Jurkat, Clone E6-1 (cell line): ENCODE data around the gene TRIM58. TPM values are rescaled to one million over a fixed set of nuclear protein-coding genes. Genes with fewer than 3 reads are reported as not detected.
A peak's percentile ranks its signal among the peaks of the same experiment; 100 is the strongest.

Experiments used
- DNase-seq: peaks from one replicate; pipeline ENCODE4 v3.0.0-alpha.2; 2011; ENCODE audit warnings: low read depth, low spot score
- H3K4me3 ChIP-seq: 2 replicates; pipeline ENCODE4 v1.5.1; 2011; ENCODE audit warnings: mild to moderate bottlenecking, low read length, control low read depth, moderate library complexity
- polyA plus RNA-seq: library from polyadenylated mRNA; unstranded; fragments of >200 nt; gene quantifications from one replicate; pipeline ENCODE4 v1.2.1, GENCODE V29; 2012; ENCODE audit warnings: missing spikeins; ENCODE audit not compliant: insufficient read length, insufficient read depth

Gene TRIM58
- polyA plus RNA-seq, result not detected

- H3K4me3 ChIP-seq, result no peak within 1 kb of the TSS
- no peak for DNase-seq
Measured at GRCh38 chr1:247857069-247857984, at the start of gene TRIM58. TSS of gene TRIM58 (plus strand) at chr1:247857187. CDS start at chr1:247857247, 60 bp downstream.

- H3K4me3 ChIP-seq, result no peak overlapping the region
- no peak for DNase-seq
Measured at GRCh38 chr1:247812637-247813036, 44.4 kb upstream of the TRIM58 start.

- DNase-seq, result no peak
- no peak overlapping the region for H3K4me3 ChIP-seq
Measured at GRCh38 chr1:247822060-247822459, 34.9 kb upstream of the TRIM58 start.

- DNase-seq, result no peak
- no peak within 1 kb of the TSS for H3K4me3 ChIP-seq
Measured at GRCh38 chr1:247824023-247824422, 33.0 kb upstream of the TRIM58 start, which contains the start of gene OR14A16. TSS of gene OR14A16 (minus strand) at chr1:247824119. CDS start at chr1:247815729, 8,390 bp downstream.

GRCh38 chr1:247825362-247825761 is 31.6 kb upstream of the TRIM58 start:
- no peak for DNase-seq
- no peak overlapping the region for H3K4me3 ChIP-seq

GRCh38 chr1:247829656-247830055 is 27.3 kb upstream of the TRIM58 start:
- no peak for DNase-seq
- no peak overlapping the region for H3K4me3 ChIP-seq

GRCh38 chr1:247833601-247834000 is 23.4 kb upstream of the TRIM58 start:
- no peak for DNase-seq
- H3K4me3 ChIP-seq, result no peak overlapping the region

GRCh38 chr1:247840818-247841217 is 16.2 kb upstream of the TRIM58 start:
- peak; percentile 41 for DNase-seq
- no peak overlapping the region for H3K4me3 ChIP-seq

- H3K4me3 ChIP-seq, result no peak within 1 kb of the TSS
- DNase-seq, result no peak
Measured at GRCh38 chr1:247841796-247842195, 15.2 kb upstream of the TRIM58 start, which contains the start of gene OR11L1. TSS of gene OR11L1 (minus strand) at chr1:247841896. CDS start at chr1:247841896, 0 bp downstream.

- DNase-seq, result no peak
- H3K4me3 ChIP-seq, result no peak overlapping the region
Measured at GRCh38 chr1:247843411-247843810, 13.6 kb upstream of the TRIM58 start.

GRCh38 chr1:247845011-247845692 is 11.8 kb upstream of the TRIM58 start:
- no peak overlapping the region for H3K4me3 ChIP-seq
- DNase-seq, result no peak

- DNase-seq, result no peak
- H3K4me3 ChIP-seq, result no peak overlapping the region
Measured at GRCh38 chr1:247845693-247846017, 11.3 kb upstream of the TRIM58 start.

- no peak for DNase-seq
Measured at GRCh38 chr1:247848346-247848745, 8.6 kb upstream of the TRIM58 start.

GRCh38 chr1:247849616-247850015 is 7.4 kb upstream of the TRIM58 start:
- DNase-seq, result no peak

More at GRCh38 chr1:247848346-247848745, 8.6 kb upstream of the TRIM58 start:
- no peak overlapping the region for H3K4me3 ChIP-seq

GRCh38 chr1:247854899-247855545 is 2.0 kb upstream of the TRIM58 start:
- no peak for DNase-seq
- H3K4me3 ChIP-seq, result no peak overlapping the region

More at GRCh38 chr1:247849616-247850015, 7.4 kb upstream of the TRIM58 start:
- H3K4me3 ChIP-seq, result no peak overlapping the region

GRCh38 chr1:247855911-247856310 is 1.1 kb upstream of the TRIM58 start:
- H3K4me3 ChIP-seq, result no peak overlapping the region
- DNase-seq, result no peak

- H3K4me3 ChIP-seq, result no peak overlapping the region
- DNase-seq, result no peak
Measured at GRCh38 chr1:247857985-247858619, 1.1 kb downstream of the TRIM58 start.

- no peak for DNase-seq
- H3K4me3 ChIP-seq, result no peak overlapping the region
Measured at GRCh38 chr1:247862756-247863155, 5.8 kb downstream of the TRIM58 start.

- no peak for DNase-seq
Measured at GRCh38 chr1:247864644-247865043, 7.7 kb downstream of the TRIM58 start.

More at GRCh38 chr1:247864644-247865043, 7.7 kb downstream of the TRIM58 start:
- H3K4me3 ChIP-seq, result no peak overlapping the region
